Stimulated activated naive B cell treated with anti-CD40 and anti-IgM and Interleukin-4, amounts not matched to agents 10 μg/mL and 1 μg/mL and 100 μg/mL, for 72 hours (primary cell): ENCODE results near the gene VPS25.
"Not testable (repeated sequence)": the region's sequence is repeated elsewhere in the genome, so short reads cannot be mapped to it uniquely, and the experiment has no call there.

ENCODE experiments used
- ATAC-seq, 2 donors: fragments of 150-1000 bp; cut with Tn5 transposase; replicated peaks; 2 replicates each; pipeline ENCODE4 v1.10.0; 2021; ENCODE audit warnings: moderate library complexity in 1 of 2
- DNase-seq: peaks from one replicate; pipeline ENCODE4 v3.0.0; 2021
- H3K27ac Mint-ChIP-seq: one replicate; pipeline ENCODE4 v1.8.0; 2022; ENCODE audit warnings: mild to moderate bottlenecking, mixed read lengths
- H3K27me3 Mint-ChIP-seq, 2 donors: one replicate each; pipeline ENCODE4 v1.8.0; 2022; ENCODE audit warnings: mixed read lengths in 2 of 2
- H3K36me3 Mint-ChIP-seq, 2 donors: one replicate each; pipeline ENCODE4 v1.8.0; 2022; ENCODE audit warnings: mixed read lengths in 2 of 2, mild to moderate bottlenecking in 1 of 2
- H3K4me1 Mint-ChIP-seq, 2 donors: one replicate each; pipeline ENCODE4 v1.8.0; 2022; ENCODE audit warnings: mixed read lengths in 2 of 2, mild to moderate bottlenecking in 1 of 2
- H3K4me3 Mint-ChIP-seq, 2 donors: one replicate each; pipeline ENCODE4 v1.8.0; 2022; ENCODE audit warnings: mild to moderate bottlenecking in 2 of 2, mixed read lengths in 2 of 2, moderate library complexity in 1 of 2
- H3K9me3 Mint-ChIP-seq, 2 donors: one replicate each; pipeline ENCODE4 v1.8.0; 2022; ENCODE audit warnings: mixed read lengths in 2 of 2, mild to moderate bottlenecking in 1 of 2

Gene VPS25

GRCh38 chr17:42754782-42755181 lies 18.5 kb upstream of the VPS25 start:
- Mint-ChIP-seq H3K27me3 (peaks cover 17 to 29% of the 10 kb centered on the region in 2 donors), H3K9me3 (no peaks in the 10 kb centered on the region)

GRCh38 chr17:42759982-42760651 lies 13.1 kb upstream of the VPS25 start:
- Mint-ChIP-seq H3K27ac (peak overlapping the region; percentile 75), H3K27me3 (peaks cover 41 to 42% of the 10 kb centered on the region in 2 donors), H3K4me3 (peak overlapping the region; percentile 71 to 78), H3K36me3 (no peaks in the 10 kb centered on the region), H3K4me1 (peaks cover 20 to 27% of the 10 kb centered on the region in 2 donors), H3K9me3 (no peaks in the 10 kb centered on the region)
- DNase-seq: peak; percentile 61
- peak; percentile 91 for ATAC-seq

More at GRCh38 chr17:42754782-42755181, 18.5 kb upstream of the VPS25 start:
- ATAC-seq (no peak), DNase-seq (no peak)
- Mint-ChIP-seq H3K4me1 (peaks cover 5 to 18% of the 10 kb centered on the region in 2 donors), H3K36me3 (no peaks in the 10 kb centered on the region), H3K4me3 (no peak overlapping the region), H3K27ac (no peak overlapping the region)

GRCh38 chr17:42760652-42761581 lies 12.3 kb upstream of the VPS25 start, which contains the start of gene RAMP2:
TSS of gene RAMP2 (plus strand) at chr17:42761227. CDS start at chr17:42761262, 35 bp downstream.
- Mint-ChIP-seq H3K36me3 (no peaks in the 10 kb centered on the region), H3K27ac (peak within 1 kb of the TSS; percentile 84), H3K9me3 (no peaks in the 10 kb centered on the region), H3K27me3 (peaks cover 43 to 45% of the 10 kb centered on the region in 2 donors), H3K4me3 (peak within 1 kb of the TSS; percentile 71 to 78), H3K4me1 (peaks cover 20 to 27% of the 10 kb centered on the region in 2 donors)
- peak; percentile 14 to 25 for ATAC-seq
- no peak for DNase-seq

- Mint-ChIP-seq H3K9me3 (no peaks in the 10 kb centered on the region), H3K27me3 (peaks cover 39 to 40% of the 10 kb centered on the region in 2 donors), H3K4me3 (peak overlapping the region; percentile 69 to 78)
Measured at GRCh38 chr17:42761638-42762037, 11.6 kb upstream of the VPS25 start.

GRCh38 chr17:42766124-42766523 lies 7.1 kb upstream of the VPS25 start:
- Mint-ChIP-seq H3K4me3 (no peak overlapping the region), H3K4me1 (peaks cover 6 to 7% of the 10 kb centered on the region in 2 donors), H3K27ac (no peak overlapping the region), H3K27me3 (peaks cover 43 to 60% of the 10 kb centered on the region in 2 donors), H3K9me3 (no peaks in the 10 kb centered on the region), H3K36me3 (no peaks in the 10 kb centered on the region)
- no peak for ATAC-seq
- no peak for DNase-seq

More at GRCh38 chr17:42761638-42762037, 11.6 kb upstream of the VPS25 start:
- H3K27ac Mint-ChIP-seq: peak overlapping the region; percentile 84
- no peak for ATAC-seq
- DNase-seq: no peak
- no peaks in the 10 kb centered on the region for H3K36me3 Mint-ChIP-seq
- peaks cover 20 to 27% of the 10 kb centered on the region in 2 donors for H3K4me1 Mint-ChIP-seq

GRCh38 chr17:42767512-42767911 lies 5.7 kb upstream of the VPS25 start:
- H3K9me3 Mint-ChIP-seq: peaks cover 0 to 2% of the 10 kb centered on the region in 2 donors
- H3K4me1 Mint-ChIP-seq: peaks cover 7 to 13% of the 10 kb centered on the region in 2 donors
- no peak overlapping the region for H3K4me3 Mint-ChIP-seq
- H3K36me3 Mint-ChIP-seq: no peaks in the 10 kb centered on the region
- H3K27ac Mint-ChIP-seq: no peak overlapping the region
- H3K27me3 Mint-ChIP-seq: peaks cover 33 to 48% of the 10 kb centered on the region in 2 donors
- DNase-seq (no peak), ATAC-seq (no peak)

- not testable (repeated sequence) for H3K36me3 Mint-ChIP-seq, H3K4me3 Mint-ChIP-seq, DNase-seq, H3K9me3 Mint-ChIP-seq, ATAC-seq, H3K27ac Mint-ChIP-seq
- H3K27me3 Mint-ChIP-seq: peaks cover 28 to 43% of the 10 kb centered on the region in 2 donors
- H3K4me1 Mint-ChIP-seq: peaks cover 7 to 15% of the 10 kb centered on the region in 2 donors
Measured at GRCh38 chr17:42768006-42768405, 5.2 kb upstream of the VPS25 start.

- peaks cover 11 to 22% of the 10 kb centered on the region in 2 donors for H3K4me1 Mint-ChIP-seq
- DNase-seq, H3K9me3 Mint-ChIP-seq, H3K27ac Mint-ChIP-seq, ATAC-seq, H3K4me3 Mint-ChIP-seq, H3K36me3 Mint-ChIP-seq: not testable (repeated sequence)
- peaks cover 16 to 29% of the 10 kb centered on the region in 2 donors for H3K27me3 Mint-ChIP-seq
Measured at GRCh38 chr17:42769964-42770363, 3.3 kb upstream of the VPS25 start.

- H3K27me3 Mint-ChIP-seq: peaks cover 3 to 10% of the 10 kb centered on the region in 2 donors
- DNase-seq: no peak
- H3K4me3 Mint-ChIP-seq: peak overlapping the region; percentile 95 to 99
- H3K9me3 Mint-ChIP-seq: peaks cover 0 to 2% of the 10 kb centered on the region in 2 donors
- peaks cover 22 to 23% of the 10 kb centered on the region in 2 donors for H3K36me3 Mint-ChIP-seq
- peak overlapping the region; percentile 98 for H3K27ac Mint-ChIP-seq
- no peak for ATAC-seq
- peaks cover 19 to 44% of the 10 kb centered on the region in 2 donors for H3K4me1 Mint-ChIP-seq
Measured at GRCh38 chr17:42772945-42773289, 332 bp upstream of the VPS25 start.

GRCh38 chr17:42774066-42774745 lies 957 bp downstream of the VPS25 start:
- peak overlapping the region; percentile 95 to 99 for H3K4me3 Mint-ChIP-seq
- H3K9me3 Mint-ChIP-seq: peaks cover 0 to 2% of the 10 kb centered on the region in 2 donors
- H3K27me3 Mint-ChIP-seq: peaks cover 0 to under 1% of the 10 kb centered on the region in 2 donors
- peaks cover 30 to 35% of the 10 kb centered on the region in 2 donors for H3K36me3 Mint-ChIP-seq
- H3K4me1 Mint-ChIP-seq: peaks cover 20 to 46% of the 10 kb centered on the region in 2 donors
- no peak for ATAC-seq
- peak overlapping the region; percentile 98 for H3K27ac Mint-ChIP-seq
- DNase-seq: no peak

GRCh38 chr17:42775534-42776098 lies 2.4 kb downstream of the VPS25 start:
- peaks cover 0 to 2% of the 10 kb centered on the region in 2 donors for H3K9me3 Mint-ChIP-seq
- peaks cover 24 to 56% of the 10 kb centered on the region in 2 donors for H3K4me1 Mint-ChIP-seq
- H3K4me3 Mint-ChIP-seq: peak overlapping the region; percentile 57 to 68
- H3K27ac Mint-ChIP-seq: no peak overlapping the region
- DNase-seq (peak; percentile 41), ATAC-seq (peak; percentile 70 to 82)
- peaks cover 7 to 13% of the 10 kb centered on the region in 2 donors for H3K27me3 Mint-ChIP-seq
- H3K36me3 Mint-ChIP-seq: peaks cover 39 to 44% of the 10 kb centered on the region in 2 donors

GRCh38 chr17:42778570-42778969 lies 5.3 kb downstream of the VPS25 start:
- no peaks in the 10 kb centered on the region for H3K9me3 Mint-ChIP-seq
- peaks cover 42 to 44% of the 10 kb centered on the region in 2 donors for H3K36me3 Mint-ChIP-seq
- H3K4me1 Mint-ChIP-seq: peaks cover 30 to 57% of the 10 kb centered on the region in 2 donors
- H3K27ac Mint-ChIP-seq: no peak overlapping the region
- H3K4me3 Mint-ChIP-seq: no peak overlapping the region
- ATAC-seq (no peak), DNase-seq (no peak)
- peaks cover 31 to 39% of the 10 kb centered on the region in 2 donors for H3K27me3 Mint-ChIP-seq

GRCh38 chr17:42779304-42779935 lies 6.2 kb downstream of the VPS25 start:
- DNase-seq (no peak), ATAC-seq (no peak)
- Mint-ChIP-seq H3K36me3 (peaks cover 38 to 40% of the 10 kb centered on the region in 2 donors), H3K27ac (no peak overlapping the region), H3K9me3 (no peaks in the 10 kb centered on the region), H3K4me3 (peak overlapping the region; percentile 11 to 44), H3K27me3 (peaks cover 38 to 48% of the 10 kb centered on the region in 2 donors), H3K4me1 (peaks cover 31 to 57% of the 10 kb centered on the region in 2 donors)
